Ascending aorta (tissue), 2 donors: ENCODE results near the gene OPA3. TPM values are rescaled to one million over a fixed set of nuclear protein-coding genes. Genes with fewer than 3 reads are reported as not detected.

Source experiments
- DNase-seq, 2 donors: peaks; one replicate each; pipeline ENCODE4 v3.0.0-alpha.2; 2019; ENCODE audit warnings: low spot score in 2 of 2
- H3K27ac ChIP-seq, 2 donors: fragments of 200-600 bp; sonication (generic); one replicate each; pipeline ENCODE4 v1.5.1; 2016 to 2017; ENCODE audit warnings: mild to moderate bottlenecking in 1 of 2
- H3K27me3 ChIP-seq: fragments of 200-600 bp; sonication (generic); one replicate; pipeline ENCODE4 v1.5.1; 2017
- H3K36me3 ChIP-seq, 2 donors: fragments of 200-600 bp; sonication (generic); one replicate each; pipeline ENCODE4 v1.5.1; 2016
- H3K4me1 ChIP-seq, 2 donors: fragments of 200-600 bp; sonication (generic); one replicate each; pipeline ENCODE4 v1.5.1; 2016 to 2017; ENCODE audit warnings: mild to moderate bottlenecking in 1 of 2
- H3K4me3 ChIP-seq, 2 donors: fragments of 200-600 bp; sonication (generic); one replicate each; pipeline ENCODE4 v1.5.1; 2016 to 2017; ENCODE audit warnings: mild to moderate bottlenecking in 1 of 2
- H3K9me3 ChIP-seq, 2 donors: fragments of 200-600 bp; sonication (generic); one replicate each; pipeline ENCODE4 v1.5.1; 2016
- intact Hi-C: fragments of 100-400 bp; cut with DNase I; formaldehyde crosslinking; loops from one replicate; pipeline ENCODE4 v1.15.1; 2023
- total RNA-seq: library from RNA; depleted of rRNA; stranded (reverse); fragments of >200 nt; gene quantifications from one replicate; pipeline ENCODE4 v1.1.0, GENCODE V29; 2016
- TF ChIP-seq, protein P1 (sequence below), 3 experiments: fragments of 200-600 bp in 2 of 3; fragments of 450-650 bp in 1 of 3; sonication (generic) in 2 of 3; IDR thresholded peaks; one replicate each; pipeline ENCODE4 v1.5.1; 2016 to 2019; ENCODE audit warnings: antibody characterized with exemption in 3 of 3, mild to moderate bottlenecking in 1 of 3, moderate library complexity in 1 of 3

The OPA3 gene
- total RNA-seq, 1 donor from 2014 or later, result 4.5 TPM

DNA sequence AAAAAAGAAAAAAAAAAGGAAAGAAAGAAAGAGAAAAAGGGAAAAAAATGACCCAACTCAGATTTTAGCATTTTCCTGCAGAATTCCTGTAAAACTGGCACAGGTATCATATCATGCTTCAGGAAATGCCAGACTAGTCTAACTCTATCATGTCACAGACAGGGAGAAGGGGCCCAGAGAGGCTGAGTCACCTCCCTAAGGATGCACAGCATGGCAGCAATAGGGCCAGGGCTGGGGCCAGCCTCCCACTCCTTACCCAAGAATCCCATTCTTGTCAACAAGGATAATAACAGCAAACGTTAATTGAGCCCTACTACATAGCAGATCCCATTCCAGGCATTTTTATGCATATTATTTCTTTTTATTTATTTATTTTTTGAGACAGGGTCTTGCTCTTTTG, 8.9 kb upstream of the OPA3 start:
- peaks cover 0 to 3% of the 10 kb centered on the region in 2 donors for H3K4me1 ChIP-seq
- intact Hi-C loops, result no loop called here
- H3K27ac ChIP-seq, result no peak overlapping the region
- H3K9me3 ChIP-seq, result no peaks in the 10 kb centered on the region
- H3K36me3 ChIP-seq, result no peaks in the 10 kb centered on the region
- TF ChIP-seq, protein P1, sequence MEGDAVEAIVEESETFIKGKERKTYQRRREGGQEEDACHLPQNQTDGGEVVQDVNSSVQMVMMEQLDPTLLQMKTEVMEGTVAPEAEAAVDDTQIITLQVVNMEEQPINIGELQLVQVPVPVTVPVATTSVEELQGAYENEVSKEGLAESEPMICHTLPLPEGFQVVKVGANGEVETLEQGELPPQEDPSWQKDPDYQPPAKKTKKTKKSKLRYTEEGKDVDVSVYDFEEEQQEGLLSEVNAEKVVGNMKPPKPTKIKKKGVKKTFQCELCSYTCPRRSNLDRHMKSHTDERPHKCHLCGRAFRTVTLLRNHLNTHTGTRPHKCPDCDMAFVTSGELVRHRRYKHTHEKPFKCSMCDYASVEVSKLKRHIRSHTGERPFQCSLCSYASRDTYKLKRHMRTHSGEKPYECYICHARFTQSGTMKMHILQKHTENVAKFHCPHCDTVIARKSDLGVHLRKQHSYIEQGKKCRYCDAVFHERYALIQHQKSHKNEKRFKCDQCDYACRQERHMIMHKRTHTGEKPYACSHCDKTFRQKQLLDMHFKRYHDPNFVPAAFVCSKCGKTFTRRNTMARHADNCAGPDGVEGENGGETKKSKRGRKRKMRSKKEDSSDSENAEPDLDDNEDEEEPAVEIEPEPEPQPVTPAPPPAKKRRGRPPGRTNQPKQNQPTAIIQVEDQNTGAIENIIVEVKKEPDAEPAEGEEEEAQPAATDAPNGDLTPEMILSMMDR (IDR thresholded peaks at IDR 0.05), result no peak
- DNase-seq, result no peak
- no peak overlapping the region for H3K4me3 ChIP-seq
- no peaks in the 10 kb centered on the region for H3K27me3 ChIP-seq

DNA sequence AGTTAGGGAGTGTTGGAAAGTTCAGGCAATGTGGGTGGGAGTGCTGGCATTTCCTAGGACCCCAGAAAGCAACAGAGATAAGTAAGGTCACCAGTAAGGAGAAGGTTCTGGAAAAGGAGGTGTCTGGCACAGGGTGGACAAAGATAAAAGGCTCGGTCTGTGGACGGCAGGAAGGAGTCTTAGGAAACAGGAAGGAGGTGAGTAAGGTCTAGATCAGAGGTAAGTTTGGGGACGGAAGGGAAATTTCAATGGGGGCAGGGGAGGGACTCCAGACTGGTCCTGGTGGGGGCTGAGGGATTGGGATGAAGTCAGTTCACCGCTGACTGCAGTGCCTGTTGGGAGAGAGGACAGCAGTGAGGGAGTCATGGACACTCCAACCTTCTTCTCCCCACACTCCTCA, 7.8 kb upstream of the OPA3 start:
- no peak for DNase-seq
- H3K4me1 ChIP-seq, result no peaks in the 10 kb centered on the region
- no peaks in the 10 kb centered on the region for H3K36me3 ChIP-seq
- no peak overlapping the region for H3K27ac ChIP-seq
- TF ChIP-seq, protein P1 (IDR thresholded peaks at IDR 0.05), result no peak
- no peaks in the 10 kb centered on the region for H3K9me3 ChIP-seq
- no peak overlapping the region for H3K4me3 ChIP-seq
- intact Hi-C loops, result no loop called here
- H3K27me3 ChIP-seq, result no peaks in the 10 kb centered on the region

DNA sequence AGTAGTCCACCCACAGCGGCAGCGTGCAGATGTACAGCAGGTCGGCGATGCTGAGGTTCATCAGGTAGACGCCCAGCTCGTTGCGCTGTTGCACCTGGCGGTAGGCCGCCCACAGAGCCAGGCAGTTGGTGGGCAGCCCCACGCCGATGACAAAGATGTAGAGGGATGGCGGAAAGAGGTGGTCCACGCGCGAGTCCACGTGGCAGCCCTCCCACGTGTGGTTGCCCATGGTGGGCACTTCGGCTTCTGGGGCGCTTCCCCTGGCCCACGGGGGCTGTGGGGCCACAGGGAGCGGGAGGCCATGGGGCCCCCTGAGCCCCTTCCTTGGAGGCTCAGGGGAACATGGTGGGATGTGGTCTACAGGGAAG, 7.0 kb upstream of the OPA3 start:
- no peak overlapping the region for H3K27ac ChIP-seq
- no peaks in the 10 kb centered on the region for H3K4me1 ChIP-seq
- no peaks in the 10 kb centered on the region for H3K36me3 ChIP-seq
- no peak overlapping the region for H3K4me3 ChIP-seq
- intact Hi-C loops, result no loop called here
- no peaks in the 10 kb centered on the region for H3K27me3 ChIP-seq
- TF ChIP-seq, protein P1 (IDR thresholded peaks at IDR 0.05), result no peak
- DNase-seq, result no peak
- no peaks in the 10 kb centered on the region for H3K9me3 ChIP-seq

DNA sequence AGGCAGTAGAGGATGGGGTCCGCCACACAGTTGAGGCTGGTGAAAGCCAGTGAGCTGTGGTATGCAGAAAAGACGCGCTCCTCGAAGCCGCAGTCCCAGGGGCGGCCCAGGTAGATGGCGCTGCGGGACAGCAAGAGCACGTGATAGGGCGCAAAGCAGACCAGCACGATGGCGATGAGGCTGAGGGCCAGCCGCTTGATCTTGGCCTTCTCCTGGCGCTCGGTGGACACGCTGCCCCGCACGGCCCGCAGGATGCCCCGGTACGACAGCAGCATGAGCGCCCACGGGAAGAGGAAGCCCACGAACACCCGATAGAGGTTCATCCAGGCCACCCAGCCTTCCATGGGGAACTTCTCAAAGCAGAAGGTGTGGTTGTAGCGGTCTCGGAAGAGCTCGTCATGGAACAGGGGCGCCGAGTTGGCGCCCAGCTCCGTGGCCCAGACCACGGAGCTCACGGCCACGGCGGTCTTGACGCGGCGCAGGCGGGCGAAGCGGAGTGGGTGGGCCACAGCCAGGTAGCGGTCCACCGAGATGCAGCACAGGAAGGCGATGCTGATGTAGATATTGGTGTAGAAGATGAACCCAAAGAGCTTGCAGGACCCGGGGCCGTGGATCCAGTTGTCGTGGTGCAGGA, 6.5 kb upstream of the OPA3 start:
- H3K9me3 ChIP-seq, result no peaks in the 10 kb centered on the region
- TF ChIP-seq, protein P1 (IDR thresholded peaks at IDR 0.05), result peak in 2 of 3 experiments; percentile 9 to 24
- H3K4me3 ChIP-seq, result no peak overlapping the region
- H3K36me3 ChIP-seq, result no peaks in the 10 kb centered on the region
- H3K27ac ChIP-seq, result no peak overlapping the region
- H3K4me1 ChIP-seq, result no peaks in the 10 kb centered on the region
- no peak for DNase-seq
- H3K27me3 ChIP-seq, result no peaks in the 10 kb centered on the region
- intact Hi-C loops, result no loop called here

DNA sequence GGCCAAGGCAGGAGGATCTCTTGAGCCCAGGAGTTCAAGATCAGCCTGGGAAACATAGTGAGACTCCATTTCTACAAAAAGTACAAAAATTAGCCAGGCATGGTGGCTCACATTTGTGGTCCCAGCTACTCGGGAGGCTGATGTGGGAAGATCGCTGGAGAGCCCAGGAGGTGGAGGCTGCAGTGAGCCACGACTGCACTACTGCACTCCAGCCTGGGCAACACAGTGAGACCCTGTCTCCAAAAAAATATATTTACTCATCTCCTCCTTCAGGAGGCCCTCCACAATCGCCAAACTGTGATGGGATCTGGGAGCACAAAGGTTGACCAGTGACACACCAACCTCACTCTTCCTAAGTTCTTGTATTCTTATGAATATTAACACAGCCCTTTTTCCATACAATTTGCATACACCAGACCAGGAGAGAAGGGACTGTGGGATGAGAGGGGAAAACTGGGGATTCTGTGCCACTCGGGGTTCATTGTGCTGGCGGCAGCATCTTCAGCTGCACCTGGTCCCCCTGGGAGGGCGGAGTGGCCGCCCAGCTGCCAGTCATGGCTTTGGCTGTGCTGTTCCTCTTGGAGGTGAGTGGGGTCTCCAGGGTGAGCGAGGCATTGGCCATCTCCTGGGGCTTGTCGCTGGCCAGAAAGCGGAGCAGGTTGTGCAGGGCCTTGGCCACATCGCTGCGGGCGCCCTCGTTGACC, 5.8 kb upstream of the OPA3 start:
- DNase-seq, result no peak
- no peak overlapping the region for H3K4me3 ChIP-seq
- no peak overlapping the region for H3K27ac ChIP-seq
- no peaks in the 10 kb centered on the region for H3K9me3 ChIP-seq
- no peaks in the 10 kb centered on the region for H3K36me3 ChIP-seq
- TF ChIP-seq, protein P1 (IDR thresholded peaks at IDR 0.05), result no peak
- no peaks in the 10 kb centered on the region for H3K27me3 ChIP-seq
- intact Hi-C loops, result no loop called here
- peaks cover 0 to under 1% of the 10 kb centered on the region in 2 donors for H3K4me1 ChIP-seq
